ENCODE measurements around the gene WWOX.

Gene WWOX

GRCh38 chr16:78515421-78515820 lies 416.0 kb downstream of the WWOX start:
- no peak for TF ChIP-seq CTCF (IDR thresholded peaks at IDR 0.05; ENCODE audit: insufficient read depth, missing control alignments)

DNA sequence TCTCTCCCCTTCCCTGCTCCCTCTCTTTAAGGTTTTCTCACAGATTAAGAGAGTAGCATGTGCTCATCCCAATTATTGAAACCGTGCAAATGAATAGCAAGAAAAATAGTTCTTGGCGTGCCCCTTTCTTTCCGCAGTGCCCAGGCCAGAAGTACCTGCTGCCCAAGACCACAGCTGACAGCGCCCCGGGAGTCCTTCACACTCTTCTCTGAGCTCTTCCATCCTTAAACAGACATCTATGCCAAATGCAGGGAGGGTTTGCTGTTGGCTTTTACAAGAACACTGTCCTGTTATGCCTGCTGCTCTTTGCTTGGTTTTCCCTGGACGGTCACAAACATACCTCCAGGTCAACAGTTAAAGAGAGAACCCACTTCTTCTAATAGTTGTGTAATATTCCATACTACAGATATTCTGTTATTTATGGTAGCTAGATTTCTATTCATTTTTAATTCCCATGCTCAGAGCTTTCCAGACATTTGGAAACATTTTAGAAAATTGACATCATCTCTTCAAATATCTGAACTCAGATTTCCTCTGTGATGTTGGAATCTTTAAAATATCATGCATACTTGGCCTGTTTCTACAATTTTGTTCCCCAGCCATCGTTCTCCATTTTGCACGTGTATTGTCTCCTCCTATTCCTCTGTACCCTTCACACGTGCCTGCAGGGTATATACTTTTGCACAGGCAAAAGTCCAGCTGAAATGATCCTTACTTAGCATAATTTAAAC lies 416.7 kb downstream of the WWOX start:
- DNase-seq (ENCODE audit: insufficient read length, low spot score) (no peak), FAIRE-seq (no peak)
- TF ChIP-seq CTCF (IDR thresholded peaks at IDR 0.05; ENCODE audit: insufficient read depth, missing control alignments) = no peak

More at GRCh38 chr16:78515421-78515820, 416.0 kb downstream of the WWOX start:
- DNase-seq (ENCODE audit: insufficient read length, low spot score) = no peak
- FAIRE-seq = no peak

GRCh38 chr16:78519896-78520295 lies 420.4 kb downstream of the WWOX start:
- DNase-seq (ENCODE audit: insufficient read length, low spot score) (no peak), FAIRE-seq (no peak)
- TF ChIP-seq CTCF (IDR thresholded peaks at IDR 0.05; ENCODE audit: insufficient read depth, missing control alignments) = no peak

DNA sequence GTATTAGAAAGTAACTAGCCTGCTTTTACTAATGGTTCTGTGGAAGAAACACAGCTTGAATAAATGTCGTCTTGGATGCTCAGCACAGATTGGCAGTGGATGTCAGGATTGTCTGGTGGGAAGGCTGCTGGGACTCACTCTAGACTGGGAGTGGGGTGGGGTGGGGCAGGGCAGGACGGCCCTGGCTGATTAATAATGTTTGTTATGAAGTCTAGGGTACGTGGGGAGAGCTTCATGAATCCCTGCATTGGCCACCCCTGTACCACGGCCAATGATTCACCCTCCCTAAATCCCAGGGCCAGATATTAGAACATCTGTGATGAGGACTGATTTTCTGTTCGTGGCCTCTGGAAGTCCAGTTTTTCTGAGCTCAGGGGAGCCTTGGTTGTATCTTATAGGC lies 421.0 kb downstream of the WWOX start:
- no peak for TF ChIP-seq CTCF (IDR thresholded peaks at IDR 0.05; ENCODE audit: insufficient read depth, missing control alignments)
- FAIRE-seq (no peak), DNase-seq (ENCODE audit: insufficient read length, low spot score) (no peak)

DNA sequence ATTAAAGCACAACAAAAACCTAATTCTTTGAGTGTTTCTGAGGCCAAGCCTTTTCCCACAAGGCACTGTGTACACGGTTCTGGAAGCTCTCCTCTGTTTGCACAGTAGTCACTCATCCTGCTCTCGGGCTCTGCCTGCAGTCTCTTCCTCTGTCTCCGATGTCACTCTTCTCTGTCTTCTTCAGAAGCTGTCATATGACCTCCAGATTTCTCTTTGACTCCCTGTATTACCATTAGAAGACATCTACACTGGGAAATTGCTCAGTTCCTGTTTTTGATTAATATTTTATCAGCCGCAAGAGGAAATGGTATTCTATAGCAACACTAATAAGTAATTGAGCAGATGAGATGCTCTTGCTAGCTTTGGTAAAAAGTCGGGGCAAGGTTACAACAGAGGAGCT lies 422.9 kb downstream of the WWOX start:
- TF ChIP-seq CTCF (IDR thresholded peaks at IDR 0.05; ENCODE audit: insufficient read depth, missing control alignments) = no peak
- FAIRE-seq (no peak), DNase-seq (ENCODE audit: insufficient read length, low spot score) (no peak)

GRCh38 chr16:78523212-78523985 lies 423.9 kb downstream of the WWOX start:
- FAIRE-seq = no peak
- TF ChIP-seq CTCF (IDR thresholded peaks at IDR 0.05; ENCODE audit: insufficient read depth, missing control alignments) = no peak
- DNase-seq (ENCODE audit: insufficient read length, low spot score) = no peak
